Measurements from ENCODE around the gene DGCR8. TPM values are rescaled to one million over a fixed set of nuclear protein-coding genes. Genes with fewer than 3 reads are reported as not detected.

Gene DGCR8
- total RNA-seq, 1 donor = 7.9 TPM

DNA sequence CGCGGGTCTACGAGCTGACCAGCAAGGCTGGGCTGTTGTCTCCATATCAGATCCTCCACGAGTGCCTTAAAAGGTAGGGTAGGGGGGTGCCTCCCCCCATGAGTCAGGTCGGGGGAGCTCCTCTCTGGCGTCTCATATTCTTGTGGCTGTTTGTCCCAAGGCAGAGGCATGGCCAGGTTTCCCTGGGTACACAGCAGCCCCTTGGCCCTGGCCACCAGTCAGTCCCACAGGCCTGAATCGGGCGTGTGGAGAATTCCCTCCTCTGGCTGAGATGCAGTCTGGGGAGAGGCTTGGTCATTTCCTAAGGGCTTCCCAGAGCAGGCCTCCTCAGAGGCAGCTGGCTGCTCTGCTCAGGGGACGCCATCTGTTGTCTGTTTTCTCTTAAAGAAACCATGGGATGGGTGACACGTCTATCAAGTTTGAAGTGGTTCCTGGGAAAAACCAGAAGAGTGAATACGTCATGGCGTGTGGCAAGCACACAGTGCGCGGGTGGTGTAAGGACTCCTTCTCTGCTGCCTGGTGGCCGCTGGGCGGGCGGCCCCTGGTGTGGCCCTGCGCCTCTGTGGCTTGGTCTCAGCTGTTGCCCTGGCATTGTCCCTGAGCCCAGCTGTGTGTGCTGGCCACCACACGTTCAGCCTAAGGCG, 26.3 kb downstream of the DGCR8 start:
- H3K9me3 ChIP-seq (ENCODE audit: low read depth, low read length) = no peaks in the 10 kb centered on the region
- no peaks in the 10 kb centered on the region for H3K27me3 ChIP-seq (ENCODE audit: insufficient read depth, low read length)
- H3K4me3 ChIP-seq (ENCODE audit: low read length) = no peak overlapping the region
- H3K4me1 ChIP-seq (ENCODE audit: insufficient read depth, low read length) = no peaks in the 10 kb centered on the region

GRCh38 chr22:20106849-20107237, 26.8 kb downstream of the DGCR8 start:
- no peaks in the 10 kb centered on the region for H3K27me3 ChIP-seq (ENCODE audit: insufficient read depth, low read length)
- no peaks in the 10 kb centered on the region for H3K9me3 ChIP-seq (ENCODE audit: low read depth, low read length)
- peaks cover under 1% of the 10 kb centered on the region for H3K4me1 ChIP-seq (ENCODE audit: insufficient read depth, low read length)
- no peak overlapping the region for H3K4me3 ChIP-seq (ENCODE audit: low read length)

- H3K9me3 ChIP-seq (ENCODE audit: low read depth, low read length) = no peaks in the 10 kb centered on the region
- no peak overlapping the region for H3K4me3 ChIP-seq (ENCODE audit: low read length)
- H3K27me3 ChIP-seq (ENCODE audit: insufficient read depth, low read length) = no peaks in the 10 kb centered on the region
These were observed 27.4 kb downstream of the DGCR8 start for GRCh38 chr22:20107471-20107901.

GRCh38 chr22:20107951-20108756, 28.1 kb downstream of the DGCR8 start:
- H3K4me3 ChIP-seq (ENCODE audit: low read length) = no peak overlapping the region
- no peaks in the 10 kb centered on the region for H3K27me3 ChIP-seq (ENCODE audit: insufficient read depth, low read length)
- no peaks in the 10 kb centered on the region for H3K9me3 ChIP-seq (ENCODE audit: low read depth, low read length)
- peaks cover 6% of the 10 kb centered on the region for H3K4me1 ChIP-seq (ENCODE audit: insufficient read depth, low read length)

More at GRCh38 chr22:20107471-20107901, 27.4 kb downstream of the DGCR8 start:
- peaks cover 6% of the 10 kb centered on the region for H3K4me1 ChIP-seq (ENCODE audit: insufficient read depth, low read length)

DNA sequence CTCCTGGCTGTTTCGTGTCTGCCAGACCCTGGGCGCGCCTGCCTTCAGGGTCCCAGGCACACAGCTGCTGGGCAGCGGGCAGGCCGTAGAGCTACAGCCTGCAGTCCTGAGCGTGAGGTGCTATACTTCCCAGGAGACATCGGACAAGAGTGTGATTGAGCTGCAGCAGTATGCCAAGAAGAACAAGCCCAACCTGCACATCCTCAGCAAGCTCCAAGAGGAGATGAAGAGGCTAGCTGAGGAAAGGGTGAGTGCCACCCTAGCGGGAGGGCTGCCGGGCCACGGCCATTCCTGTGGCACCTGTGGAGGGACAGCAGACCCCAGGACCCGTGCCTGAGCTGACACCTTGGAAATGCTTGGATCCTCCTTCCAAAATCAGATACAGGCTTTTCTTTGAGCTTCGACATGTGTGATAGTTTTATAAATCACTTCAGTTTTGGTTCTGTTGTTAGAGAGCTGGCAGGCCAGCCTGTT, 28.8 kb downstream of the DGCR8 start:
- Histone ChIP-seq H3K4me3 (ENCODE audit: low read length) (no peak overlapping the region), H3K4me1 (ENCODE audit: insufficient read depth, low read length) (peaks cover 6% of the 10 kb centered on the region), H3K9me3 (ENCODE audit: low read depth, low read length) (no peaks in the 10 kb centered on the region), H3K27me3 (ENCODE audit: insufficient read depth, low read length) (no peaks in the 10 kb centered on the region)

DNA sequence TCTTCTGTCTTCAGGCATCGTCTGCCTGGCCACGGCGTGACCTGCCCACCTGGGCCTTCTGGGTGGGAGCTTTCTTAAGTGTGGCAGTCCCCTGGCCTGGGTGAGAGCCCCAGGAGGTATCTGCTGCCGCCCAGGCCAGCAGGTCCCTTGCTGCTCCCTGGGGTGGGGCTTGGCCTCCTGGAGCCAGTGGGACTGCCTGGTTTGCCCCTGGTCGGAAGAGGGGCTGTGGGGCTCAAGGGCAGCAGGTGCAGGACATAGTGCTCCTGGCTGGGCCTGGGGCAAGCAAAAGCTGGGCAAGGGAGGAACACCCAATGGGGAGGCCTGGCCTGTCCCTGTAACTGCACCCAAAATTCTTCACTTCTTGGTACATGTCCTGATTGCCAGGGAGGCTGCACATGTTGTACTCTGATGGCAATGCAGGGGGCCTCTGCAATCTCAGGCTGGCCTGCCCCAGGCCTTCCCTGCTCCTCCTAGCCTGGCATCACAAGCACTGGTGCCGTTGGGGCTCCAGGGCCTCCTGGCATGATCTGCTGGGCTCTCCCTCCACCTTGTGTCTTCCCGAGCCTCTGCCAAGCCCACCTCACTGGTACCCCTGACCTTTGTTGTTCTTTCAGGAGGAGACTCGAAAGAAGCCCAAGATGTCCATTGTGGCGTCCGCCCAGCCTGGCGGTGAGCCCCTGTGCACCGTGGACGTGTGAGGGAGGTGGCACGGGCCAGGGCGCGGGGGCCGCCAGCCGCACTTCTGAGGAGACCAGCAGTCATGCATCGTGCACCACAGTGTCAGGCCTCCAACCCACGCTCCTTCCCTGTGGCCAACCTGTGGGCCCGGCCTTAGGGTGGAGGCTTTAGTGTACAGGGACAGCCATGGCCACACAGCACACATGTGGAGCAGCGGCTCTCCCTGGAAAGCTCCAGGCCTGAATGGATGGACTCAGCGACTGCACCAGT, 29.6 kb downstream of the DGCR8 start:
- Histone ChIP-seq H3K27me3 (ENCODE audit: insufficient read depth, low read length) (no peaks in the 10 kb centered on the region), H3K9me3 (ENCODE audit: low read depth, low read length) (no peaks in the 10 kb centered on the region), H3K4me3 (ENCODE audit: low read length) (no peak overlapping the region), H3K4me1 (ENCODE audit: insufficient read depth, low read length) (peaks cover 6% of the 10 kb centered on the region)

GRCh38 chr22:20110359-20110985, 30.4 kb downstream of the DGCR8 start:
- Histone ChIP-seq H3K9me3 (ENCODE audit: low read depth, low read length) (no peaks in the 10 kb centered on the region), H3K4me3 (ENCODE audit: low read length) (no peak overlapping the region), H3K4me1 (ENCODE audit: insufficient read depth, low read length) (peaks cover 10% of the 10 kb centered on the region), H3K27me3 (ENCODE audit: insufficient read depth, low read length) (no peaks in the 10 kb centered on the region)

DNA sequence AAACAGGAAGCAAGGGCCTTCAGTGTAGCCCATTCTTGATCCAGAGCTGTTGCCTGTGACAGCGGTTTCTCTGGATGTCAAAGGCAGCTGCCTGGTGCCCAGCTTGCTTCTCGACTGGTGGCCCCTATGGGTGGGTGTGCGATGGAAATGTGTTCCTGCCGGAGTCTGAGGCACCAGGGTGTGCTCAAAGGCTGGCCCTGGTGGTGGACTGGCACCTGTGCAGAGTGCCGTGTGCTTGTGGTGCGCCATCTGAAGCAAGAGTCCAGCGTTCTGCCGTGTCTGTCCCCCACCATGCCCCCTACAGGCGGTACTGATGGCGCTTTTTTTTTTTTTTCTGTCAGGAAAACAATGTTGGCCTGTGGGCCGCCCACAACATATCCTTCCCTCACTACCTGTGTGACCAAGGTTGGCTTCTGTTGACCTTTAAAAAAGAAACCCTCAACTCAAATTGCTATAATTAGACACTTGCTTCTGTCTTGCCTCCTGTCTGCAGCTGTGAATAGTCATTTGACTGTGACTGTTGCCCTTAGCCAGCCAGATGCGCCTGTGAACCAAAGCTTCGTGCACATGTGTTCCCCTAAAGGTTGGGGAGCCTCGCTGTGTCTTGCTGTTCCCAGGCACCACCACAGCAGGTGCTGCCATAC, 31.1 kb downstream of the DGCR8 start:
- H3K9me3 ChIP-seq (ENCODE audit: low read depth, low read length) = no peaks in the 10 kb centered on the region
- no peaks in the 10 kb centered on the region for H3K27me3 ChIP-seq (ENCODE audit: insufficient read depth, low read length)
- H3K4me1 ChIP-seq (ENCODE audit: insufficient read depth, low read length) = peaks cover 17% of the 10 kb centered on the region
- H3K4me3 ChIP-seq (ENCODE audit: low read length) = no peak overlapping the region

GRCh38 chr22:20111689-20112622, 31.9 kb downstream of the DGCR8 start:
- no peaks in the 10 kb centered on the region for H3K27me3 ChIP-seq (ENCODE audit: insufficient read depth, low read length)
- no peak overlapping the region for H3K4me3 ChIP-seq (ENCODE audit: low read length)
- no peaks in the 10 kb centered on the region for H3K9me3 ChIP-seq (ENCODE audit: low read depth, low read length)
- H3K4me1 ChIP-seq (ENCODE audit: insufficient read depth, low read length) = peaks cover 21% of the 10 kb centered on the region

DNA sequence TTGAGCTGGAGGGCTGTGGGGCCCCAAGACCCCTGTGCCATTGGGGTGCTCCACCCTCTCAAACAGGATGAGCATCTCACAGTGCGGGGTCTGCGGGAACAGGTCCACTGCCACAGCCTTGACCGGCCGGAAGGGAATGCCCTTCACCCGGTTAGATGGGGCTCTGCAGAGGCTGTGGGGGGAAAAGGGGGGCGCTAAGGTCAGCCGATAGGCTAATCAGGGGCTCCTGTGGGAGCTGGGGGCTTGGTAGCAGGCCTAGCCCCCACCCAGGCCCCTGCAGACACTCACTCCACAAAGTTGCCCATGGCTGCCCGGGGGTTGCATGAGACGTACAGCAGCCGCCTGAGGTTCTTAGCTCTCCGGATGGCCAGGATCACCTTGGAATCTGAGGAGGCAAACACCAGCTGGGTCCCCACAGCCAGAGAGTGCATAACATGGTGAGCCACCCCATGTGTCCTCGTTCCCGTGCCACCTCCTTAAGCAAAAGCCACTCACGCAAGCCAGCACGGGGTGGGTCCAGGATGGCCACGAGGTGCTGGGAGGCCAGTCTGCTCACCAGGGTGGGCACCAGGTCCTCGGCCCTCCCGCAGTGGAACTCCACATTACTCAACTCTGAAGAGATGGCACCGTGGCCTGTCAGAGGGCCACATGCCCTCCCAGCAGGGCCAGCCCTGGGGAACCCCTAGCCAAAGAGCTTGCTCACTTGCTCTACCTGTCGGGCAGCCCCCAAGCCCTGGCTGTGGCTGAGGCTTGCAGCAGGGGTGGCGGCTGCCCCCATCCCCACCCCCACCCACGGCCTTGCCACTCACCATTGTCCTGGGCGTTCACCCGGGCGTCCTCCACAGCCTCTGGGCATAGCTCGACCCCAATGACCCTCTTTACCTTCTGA, 32.8 kb downstream of the DGCR8 start:
- H3K4me3 ChIP-seq (ENCODE audit: low read length) = no peak overlapping the region
- no peaks in the 10 kb centered on the region for H3K9me3 ChIP-seq (ENCODE audit: low read depth, low read length)
- no peaks in the 10 kb centered on the region for H3K27me3 ChIP-seq (ENCODE audit: insufficient read depth, low read length)
- H3K4me1 ChIP-seq (ENCODE audit: insufficient read depth, low read length) = peaks cover 23% of the 10 kb centered on the region

DNA sequence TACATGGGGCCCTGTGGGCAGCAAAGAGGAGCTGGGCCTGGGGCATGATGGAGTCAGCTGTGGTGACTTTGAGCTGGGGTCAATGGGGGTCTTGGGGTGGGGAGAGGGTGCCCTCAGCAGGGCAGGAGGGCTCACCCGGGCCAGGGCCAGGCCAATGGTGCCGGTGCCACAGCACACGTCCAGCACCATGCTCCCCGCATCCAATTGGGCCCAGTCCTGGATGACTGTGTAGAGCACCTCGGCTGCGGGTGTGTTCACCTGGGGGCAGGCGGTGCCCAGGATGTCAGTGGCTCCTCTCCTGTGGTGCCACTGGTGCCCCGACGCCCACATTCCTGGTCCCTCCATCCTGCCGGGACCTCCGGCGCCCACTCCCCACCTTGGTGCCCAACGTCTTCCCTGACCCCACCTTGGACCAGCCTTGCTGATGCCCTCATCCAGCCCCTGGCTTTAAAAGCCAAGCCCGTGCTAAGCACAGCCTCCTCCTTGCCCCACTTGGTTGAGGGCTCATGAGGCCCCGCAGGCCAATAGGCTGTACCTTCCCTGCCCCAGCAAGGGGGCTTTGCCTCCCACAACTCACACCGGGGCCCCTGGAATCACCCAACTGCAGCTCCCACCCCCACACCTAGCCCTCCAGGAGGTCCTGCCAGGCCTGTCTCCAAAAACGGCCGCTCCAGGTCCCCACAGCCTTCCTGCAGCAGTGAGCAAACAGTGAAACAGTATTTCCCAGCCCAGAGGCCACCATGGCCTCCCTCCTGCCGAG, 33.7 kb downstream of the DGCR8 start:
- Histone ChIP-seq H3K4me3 (ENCODE audit: low read length) (no peak overlapping the region), H3K4me1 (ENCODE audit: insufficient read depth, low read length) (peaks cover 32% of the 10 kb centered on the region), H3K9me3 (ENCODE audit: low read depth, low read length) (no peaks in the 10 kb centered on the region), H3K27me3 (ENCODE audit: insufficient read depth, low read length) (no peaks in the 10 kb centered on the region)
